ENCODE results near the gene PLA2G6. TPM values are rescaled to one million over a fixed set of nuclear protein-coding genes. Genes with fewer than 3 reads are reported as not detected.
"Not testable (repeated sequence)": the region's sequence is repeated elsewhere in the genome, so short reads cannot be mapped to it uniquely, and the experiment has no call there.

The PLA2G6 gene
- polyA plus RNA-seq, 4 donors, result 36.5 to 47.8 (median 39.9) TPM

GRCh38 chr22:38171927-38172831 lies 9.5 kb downstream of the PLA2G6 start:
- no peak for DNase-seq (ENCODE audit: low read depth in 4 of 4, low spot score in 3 of 4)

DNA sequence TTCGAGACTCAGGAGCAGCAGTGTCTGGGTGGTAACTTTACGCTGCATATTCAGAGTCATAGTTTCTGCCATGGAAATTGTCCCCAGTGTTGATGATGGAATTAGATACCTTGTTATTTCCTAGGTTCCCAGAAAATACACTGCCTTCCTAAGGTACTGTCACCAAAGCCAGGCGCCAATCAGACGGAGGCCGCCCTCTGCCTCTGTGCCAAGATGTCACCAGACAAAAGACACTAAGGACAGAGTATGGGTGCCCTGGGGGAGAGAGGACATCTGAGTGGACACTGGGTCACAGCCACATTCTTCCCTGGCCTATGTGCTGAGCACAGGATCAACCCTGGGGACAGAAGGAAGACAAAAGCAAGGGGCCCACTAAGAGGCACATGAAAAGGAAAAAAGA lies 11.2 kb downstream of the PLA2G6 start:
- DNase-seq (ENCODE audit: low read depth in 4 of 4, low spot score in 3 of 4), result no peak

DNA sequence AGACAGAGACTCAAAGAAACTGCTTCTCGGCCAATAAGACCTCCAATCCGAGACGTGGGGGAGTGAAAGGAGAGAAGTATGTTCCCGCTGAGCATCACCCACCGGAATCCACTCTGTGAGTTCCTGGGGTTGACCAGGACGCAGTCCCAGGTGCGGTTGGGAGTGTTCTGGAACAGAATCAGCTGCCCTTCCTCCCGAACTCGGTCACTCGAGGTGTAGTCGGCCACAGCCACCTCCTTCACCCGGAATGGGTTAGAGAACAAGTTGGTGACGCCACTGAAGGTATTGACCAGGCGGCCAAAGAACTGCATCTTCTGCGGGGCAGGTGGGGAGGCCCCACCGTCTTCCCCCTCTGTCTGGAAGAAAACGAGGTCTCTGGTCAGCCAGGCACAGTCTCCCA lies 12.5 kb downstream of the PLA2G6 start:
- DNase-seq (ENCODE audit: low read depth in 4 of 4, low spot score in 3 of 4), result no peak

DNA sequence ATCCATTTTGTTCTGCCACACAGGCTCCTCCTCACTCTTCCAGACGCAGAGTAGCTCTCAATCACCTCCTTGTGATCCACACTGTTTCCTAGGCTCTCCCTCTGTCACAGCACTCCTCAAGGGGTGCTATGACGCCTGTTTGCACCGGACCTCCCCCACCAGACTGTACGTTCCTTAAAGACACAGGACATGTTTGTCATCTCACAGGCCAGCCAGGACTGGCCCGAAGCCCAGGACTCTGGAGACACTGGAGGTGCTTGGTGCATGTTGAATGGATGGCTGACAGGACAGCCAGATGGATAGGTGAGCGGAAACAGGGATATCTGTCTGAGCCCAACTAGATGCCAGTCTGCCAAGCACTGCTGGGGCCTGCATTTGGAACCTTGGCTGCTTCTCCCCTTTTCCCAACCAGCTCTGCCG lies 13.6 kb downstream of the PLA2G6 start:
- DNase-seq (ENCODE audit: low read depth in 4 of 4, low spot score in 3 of 4), result no peak

GRCh38 chr22:38165922-38166593 lies 15.6 kb downstream of the PLA2G6 start:
- DNase-seq (ENCODE audit: low read depth in 4 of 4, low spot score in 3 of 4), result no peak

DNA sequence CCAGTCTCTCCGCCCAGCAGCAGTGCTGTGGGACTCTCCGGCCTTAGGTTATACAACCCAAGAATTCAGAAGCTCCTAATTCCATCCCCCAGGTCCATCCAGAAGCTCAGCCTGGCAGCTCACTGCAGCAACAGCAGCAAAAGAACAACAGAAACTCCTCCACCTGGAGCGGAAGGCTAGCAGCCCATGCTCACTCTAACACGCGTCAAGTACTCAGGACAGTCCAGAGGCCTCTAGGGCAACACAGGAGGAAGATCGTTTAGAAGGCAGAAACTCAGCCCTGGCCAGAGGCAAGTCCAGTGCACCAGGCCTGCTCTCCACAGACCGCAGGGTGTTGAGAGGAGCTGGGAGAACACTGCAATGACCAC lies 17.1 kb downstream of the PLA2G6 start:
- DNase-seq (ENCODE audit: low read depth in 4 of 4, low spot score in 3 of 4), result no peak

DNA sequence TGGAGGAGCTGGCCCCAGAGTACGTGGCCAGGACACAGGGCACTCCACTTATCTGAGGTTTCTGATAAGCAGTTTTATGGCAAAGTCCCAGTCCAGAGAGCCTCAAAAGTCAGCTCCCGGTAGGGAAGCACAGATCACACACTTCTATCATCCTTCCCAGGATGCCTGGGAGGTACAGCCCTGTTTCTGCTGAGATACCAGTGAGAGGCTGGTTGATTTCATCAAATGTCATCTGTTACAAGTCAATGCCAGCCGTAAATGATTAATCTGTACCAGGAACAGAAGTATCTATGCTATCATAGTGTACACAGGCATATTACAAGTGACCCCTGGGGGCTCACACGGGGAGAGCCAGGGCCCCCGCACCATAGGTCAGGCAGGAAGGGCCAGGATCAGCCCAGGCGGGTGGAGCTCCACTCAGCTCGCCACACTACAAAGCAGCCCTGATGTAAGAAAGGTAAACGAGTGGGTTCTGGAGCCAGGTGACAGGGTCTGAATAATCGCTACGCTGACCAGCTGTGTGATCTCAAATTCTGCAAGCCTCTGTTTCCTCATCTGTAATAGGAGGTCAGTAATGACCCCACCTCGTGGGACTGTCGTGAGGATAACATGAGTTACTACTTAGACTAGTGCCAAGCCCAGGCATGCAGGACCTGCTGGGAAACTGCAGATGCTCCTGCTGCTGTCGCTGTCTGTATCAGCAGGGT lies 17.6 kb downstream of the PLA2G6 start:
- DNase-seq (ENCODE audit: low read depth in 4 of 4, low spot score in 3 of 4), result no peak

DNA sequence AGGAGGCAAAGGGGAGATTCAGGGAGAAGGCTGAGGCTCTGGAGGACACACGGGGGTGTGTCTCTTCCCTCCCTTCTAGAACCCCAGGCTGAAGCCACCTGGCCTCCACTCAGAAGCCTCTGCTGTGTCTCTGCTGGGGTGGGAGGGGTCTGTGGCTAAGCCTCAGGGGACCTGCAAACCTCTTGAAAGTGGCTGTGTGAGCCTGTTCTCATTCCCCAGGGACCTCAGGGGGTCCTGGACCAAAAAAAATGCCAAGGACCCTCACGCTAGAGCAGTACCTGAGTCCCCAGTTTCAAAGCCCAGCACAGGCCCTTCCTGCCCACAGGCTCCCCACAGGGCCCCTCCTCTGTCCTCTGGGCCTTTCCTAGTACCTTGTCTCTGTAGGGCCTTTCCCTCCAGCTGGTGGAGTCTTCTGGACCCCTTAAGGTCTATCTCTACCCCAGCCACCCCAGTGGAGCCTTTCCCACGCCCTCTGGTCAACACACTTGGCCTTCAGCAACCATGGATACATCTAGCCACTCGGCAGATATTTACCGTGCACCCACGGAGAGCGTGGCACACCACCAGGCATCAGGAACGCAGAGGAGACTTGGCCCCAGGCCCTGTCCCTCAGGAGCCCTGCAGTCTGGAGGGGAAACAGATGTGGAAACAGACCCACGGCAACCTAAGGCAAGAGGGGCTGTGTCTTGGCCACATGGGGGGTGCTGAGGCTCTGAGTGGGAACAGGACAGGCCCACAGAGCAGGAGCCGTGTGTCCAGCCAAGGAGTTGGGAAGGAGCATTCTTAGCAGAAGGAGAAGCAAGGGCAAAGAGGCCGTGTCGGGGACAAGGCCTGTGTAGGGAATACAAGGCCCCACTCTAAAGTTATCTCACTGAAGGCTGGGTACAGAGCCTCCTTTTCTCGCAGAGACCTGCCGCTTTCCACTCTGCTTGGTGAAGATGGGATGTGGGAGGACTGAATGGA lies 18.5 kb downstream of the PLA2G6 start:
- no peak for DNase-seq (ENCODE audit: low read depth in 4 of 4, low spot score in 3 of 4)

- no peak for DNase-seq (ENCODE audit: low read depth in 4 of 4, low spot score in 3 of 4)
Observed at GRCh38 chr22:38155703-38156102, 25.9 kb downstream of the PLA2G6 start.

- DNase-seq (ENCODE audit: low read depth in 4 of 4, low spot score in 3 of 4), result not testable (repeated sequence)
Observed at GRCh38 chr22:38154563-38154915, 27.1 kb downstream of the PLA2G6 start.

DNA sequence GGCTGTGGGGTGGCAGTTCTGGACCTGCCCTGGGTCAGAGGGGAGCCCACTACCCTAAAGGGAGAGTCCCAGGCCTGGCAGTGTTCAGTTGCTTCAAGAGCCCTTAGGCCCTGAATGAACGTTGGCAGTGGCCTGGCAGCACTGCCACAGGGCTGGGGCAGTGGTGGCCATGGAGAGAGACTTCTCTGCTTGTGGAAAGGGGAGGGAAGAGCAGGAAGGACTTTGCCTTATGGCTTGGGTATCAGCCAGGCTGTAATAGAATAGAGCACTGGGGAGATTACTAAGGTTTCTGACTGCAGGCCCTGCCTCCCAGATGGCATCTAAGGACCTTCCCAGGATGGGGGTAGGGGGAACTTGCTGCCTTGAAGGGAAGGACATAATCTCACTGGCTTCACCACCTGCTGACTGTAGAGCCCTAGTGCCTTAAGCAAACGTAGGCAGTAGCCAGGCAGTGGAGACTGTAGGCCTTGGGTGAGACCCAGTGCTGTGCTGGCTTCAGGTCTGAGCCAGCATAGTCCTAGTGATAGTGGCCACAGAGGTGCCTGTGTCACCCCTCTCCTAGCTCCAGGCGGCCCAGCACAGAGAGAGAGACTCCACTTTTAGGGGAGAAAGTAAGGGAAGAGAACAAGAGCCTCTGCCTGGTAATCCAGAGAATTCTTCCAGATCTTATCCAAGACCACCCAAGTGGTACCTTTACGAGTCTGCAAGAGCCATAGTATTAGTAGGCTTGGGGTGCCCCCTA lies 27.6 kb downstream of the PLA2G6 start:
- DNase-seq (ENCODE audit: low read depth in 4 of 4, low spot score in 3 of 4), result no peak

DNA sequence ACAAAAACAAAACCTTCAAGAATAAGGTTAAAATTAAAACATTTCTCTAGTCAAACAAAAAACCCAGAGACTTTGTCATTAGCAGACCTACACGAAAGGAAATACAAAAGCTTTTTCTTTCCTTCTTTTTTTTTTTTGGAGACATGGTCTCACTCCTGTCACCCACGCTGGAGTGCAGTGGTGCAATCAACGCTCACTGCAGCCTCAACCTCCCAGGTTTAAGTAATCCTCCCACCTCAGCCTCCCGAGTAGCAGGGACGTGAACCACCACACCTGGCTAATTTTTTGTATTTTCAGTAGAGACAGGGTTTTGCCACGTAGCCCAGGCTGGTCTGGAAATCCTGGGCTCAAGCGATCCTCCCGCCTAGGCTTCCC lies 30.5 kb downstream of the PLA2G6 start:
- DNase-seq (ENCODE audit: low read depth in 4 of 4, low spot score in 3 of 4), result no peak

GRCh38 chr22:38148245-38148644 lies 33.4 kb downstream of the PLA2G6 start:
- DNase-seq (ENCODE audit: low read depth in 4 of 4, low spot score in 3 of 4), result no peak

DNA sequence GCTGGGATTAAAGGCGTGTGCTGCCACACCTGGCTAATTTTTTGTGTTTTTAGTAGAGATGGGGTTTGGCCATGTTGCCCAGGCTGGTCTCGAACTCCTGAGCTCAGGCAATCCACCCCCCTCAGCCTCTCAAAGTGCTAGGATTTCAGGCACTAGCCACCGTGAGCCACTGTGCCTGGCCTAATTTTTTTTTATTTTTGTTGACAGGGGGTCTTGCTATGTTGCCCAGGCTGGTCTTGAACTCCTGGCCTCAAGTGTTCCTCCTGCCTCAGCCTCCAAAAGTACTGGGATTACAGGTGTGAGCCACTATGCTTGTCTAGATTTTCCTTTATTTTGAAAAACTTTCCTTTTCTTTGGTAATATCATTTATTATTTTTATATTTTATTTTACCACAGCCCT lies 35.5 kb downstream of the PLA2G6 start:
- DNase-seq (ENCODE audit: low read depth in 4 of 4, low spot score in 3 of 4), result not testable (repeated sequence)

DNA sequence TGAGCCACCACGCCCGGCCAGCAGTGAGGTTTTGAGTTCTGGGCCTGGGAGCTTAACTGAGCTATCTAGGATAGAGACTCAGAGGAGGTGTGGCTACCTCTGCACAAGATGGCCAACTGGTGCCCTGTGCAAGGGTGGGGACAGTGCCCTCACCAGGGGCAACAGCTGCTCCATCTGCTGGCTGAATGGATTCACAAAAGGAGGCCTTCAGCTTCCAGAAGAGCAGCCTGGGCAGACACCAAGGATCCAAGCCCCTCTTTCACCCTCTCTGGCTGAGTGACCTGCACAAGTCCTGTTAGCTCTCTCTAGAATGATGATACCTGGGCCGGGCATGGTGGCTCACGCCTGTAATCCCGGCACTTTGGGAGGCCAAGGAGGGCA lies 37.6 kb downstream of the PLA2G6 start:
- DNase-seq (ENCODE audit: low read depth in 4 of 4, low spot score in 3 of 4), result no peak

DNA sequence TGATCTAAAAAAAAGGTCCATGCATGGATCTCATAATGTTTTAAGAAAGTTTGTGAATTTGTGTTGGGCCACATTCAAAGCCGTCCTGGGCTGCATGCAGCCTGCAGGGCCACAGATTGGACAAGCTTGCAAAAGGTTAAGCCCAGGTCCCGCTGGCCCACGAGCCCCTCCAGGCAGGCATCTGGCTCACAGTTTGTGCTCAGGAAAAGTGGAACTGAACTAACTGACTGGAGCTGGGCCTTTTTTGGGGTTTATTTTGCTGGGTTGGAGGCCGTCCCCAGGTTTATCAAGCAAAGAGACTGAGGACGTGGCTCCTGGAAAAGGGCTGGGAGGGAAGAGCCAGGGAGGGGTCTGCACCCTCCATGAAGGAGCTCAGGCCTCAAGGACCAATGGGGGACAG lies 39.0 kb downstream of the PLA2G6 start:
- no peak for DNase-seq (ENCODE audit: low read depth in 4 of 4, low spot score in 3 of 4)

DNA sequence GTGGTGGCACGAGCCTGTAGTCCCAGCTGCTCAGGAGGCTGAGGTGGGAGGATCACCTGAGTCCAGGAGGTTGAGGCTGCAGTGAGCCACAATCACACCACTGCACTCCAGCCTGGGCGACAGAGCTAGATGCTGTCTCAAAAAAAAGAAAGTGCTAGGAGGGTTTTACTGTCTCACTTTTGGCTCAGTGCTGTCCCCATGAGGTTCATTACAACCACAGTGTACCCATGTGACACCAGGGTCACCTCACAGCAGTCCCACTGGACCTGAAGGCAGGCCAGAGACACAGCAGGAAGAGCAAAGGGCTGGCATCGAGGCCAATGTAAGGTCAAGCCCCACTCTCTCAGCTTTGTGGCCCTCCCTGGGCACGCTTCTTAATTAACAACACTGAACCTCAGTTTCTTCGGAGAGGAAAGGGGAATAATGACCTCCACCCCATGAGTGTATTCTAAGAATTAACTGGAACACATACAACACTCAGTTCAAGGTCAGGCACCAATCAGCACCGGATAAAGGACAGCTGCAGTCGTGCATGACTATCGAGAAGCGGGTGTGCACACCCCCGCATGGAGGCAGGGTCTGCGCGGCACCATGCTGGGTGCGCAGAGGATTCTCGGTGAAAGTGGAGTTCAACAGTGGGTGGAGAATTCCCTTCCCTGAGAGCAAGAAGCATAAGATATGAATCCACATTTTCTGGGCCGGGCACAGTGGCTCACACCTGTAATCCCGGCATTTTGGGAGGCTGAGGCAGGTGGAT lies 40.2 kb downstream of the PLA2G6 start:
- DNase-seq (ENCODE audit: low read depth in 4 of 4, low spot score in 3 of 4), result no peak

DNA sequence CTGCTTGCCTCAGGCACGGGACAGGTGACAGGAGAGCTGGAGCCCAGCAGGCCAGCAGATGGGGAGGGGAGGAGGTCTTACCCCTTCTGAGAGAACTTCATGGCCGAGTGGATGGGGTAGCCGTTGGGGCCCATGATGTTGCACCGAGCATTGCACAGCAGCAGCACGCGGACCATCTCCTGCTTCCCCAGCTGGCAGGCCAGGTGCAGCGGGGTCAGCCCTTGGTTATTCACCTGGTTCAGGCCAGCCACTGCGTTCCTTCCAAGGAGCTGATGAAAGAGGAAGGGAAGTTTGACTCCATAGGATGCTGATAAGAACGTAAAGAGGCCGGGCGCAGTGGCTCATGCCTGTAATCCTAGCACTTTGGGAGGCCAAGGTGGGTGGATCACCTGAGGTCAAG lies 41.7 kb downstream of the PLA2G6 start:
- no peak for DNase-seq (ENCODE audit: low read depth in 4 of 4, low spot score in 3 of 4)

DNA sequence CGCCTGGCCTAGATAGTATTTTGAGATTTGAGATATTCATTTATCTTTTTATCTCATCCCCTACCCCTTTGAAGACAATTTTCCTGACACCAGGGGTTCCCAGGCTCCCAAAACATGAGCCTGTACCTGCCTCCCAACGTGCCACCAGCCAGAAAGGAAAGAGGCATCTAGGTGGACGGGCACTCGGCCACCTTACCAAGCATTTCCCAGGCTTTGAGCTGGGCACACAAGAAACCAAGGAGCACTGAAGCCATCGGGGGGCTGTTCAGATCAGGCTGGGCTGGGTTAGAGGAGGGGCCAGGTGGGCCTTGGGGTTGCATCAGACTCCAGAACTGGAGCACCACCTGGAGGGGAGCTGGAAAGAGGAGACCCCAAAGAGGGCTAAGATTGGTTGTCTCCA lies 42.7 kb downstream of the PLA2G6 start:
- no peak for DNase-seq (ENCODE audit: low read depth in 4 of 4, low spot score in 3 of 4)
